ENCODE data around the gene ZNF565. TPM values are rescaled to one million over a fixed set of nuclear protein-coding genes. Genes with fewer than 3 reads are reported as not detected.
"Not testable (repeated sequence)": the region's sequence is repeated elsewhere in the genome, so short reads cannot be mapped to it uniquely, and the experiment has no call there.

Gene ZNF565
- total RNA-seq (2014; rRNA removed; shearing (Covaris generic)): 0.74 and 3.5 TPM in 2 replicates

- DNase-seq (ENCODE audit: low spot score): peak; percentile 99
- in situ Hi-C loops (cut with HindIII; ENCODE audit: low sequenced_read_pairs): no loop called here
Measured at GRCh38 chr19:36214386-36215275, at the start of gene ZNF565, which contains the start of gene ZNF146. Gene ZNF565, minus strand, starts transcription at chr19:36214665. Its CDS starts 12,680 bp downstream, at chr19:36201985. Gene ZNF146, plus strand, starts transcription at chr19:36215106. Its CDS starts 21,335 bp downstream, at chr19:36236441.

- in situ Hi-C loops (cut with HindIII; ENCODE audit: low sequenced_read_pairs): no loop called here
- no peak for DNase-seq (ENCODE audit: low spot score)
Measured at GRCh38 chr19:36259211-36259610, 44.7 kb upstream of the ZNF565 start.

DNA sequence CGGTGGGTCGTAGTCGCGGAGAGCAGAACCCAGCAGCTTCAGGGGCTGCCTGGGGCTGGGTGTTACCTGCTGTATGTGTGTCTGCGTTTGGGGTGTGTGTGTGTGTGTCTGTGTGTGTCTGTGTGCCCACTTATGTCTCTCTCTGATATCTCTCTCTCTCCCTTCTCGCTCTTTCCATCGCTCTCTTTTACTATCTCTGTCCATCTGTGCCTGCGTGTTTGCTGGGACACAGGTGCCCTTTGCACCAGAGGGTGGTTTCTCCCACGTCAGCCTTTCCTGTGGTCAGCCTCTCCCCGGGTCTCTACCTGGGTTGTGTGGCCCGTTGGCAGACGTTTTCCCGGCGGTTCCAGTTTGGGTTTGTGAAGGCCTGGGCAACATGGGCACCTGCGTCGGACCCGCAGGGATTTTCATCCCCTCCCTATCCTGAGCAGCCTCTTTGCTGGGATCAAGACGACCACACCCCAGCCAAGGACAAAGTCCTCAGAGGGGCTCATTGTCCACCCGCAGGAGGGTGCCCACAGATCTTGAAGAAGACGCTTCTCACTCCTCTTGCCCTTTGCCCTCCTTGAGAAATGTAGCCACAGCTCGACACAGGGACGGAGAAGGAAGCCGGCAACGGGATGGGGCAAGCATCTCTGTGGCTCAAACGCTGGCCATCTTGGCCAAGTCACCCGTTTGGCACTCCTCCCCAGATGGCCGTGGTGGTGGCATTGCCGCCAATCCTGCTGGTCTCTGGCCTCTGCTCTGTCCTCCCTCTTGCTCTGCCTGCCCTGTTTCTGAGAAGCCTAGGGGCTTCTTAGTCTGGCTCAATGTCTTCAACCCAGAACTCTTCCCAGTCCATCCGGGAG lies 43.8 kb upstream of the ZNF565 start:
- DNase-seq (ENCODE audit: low spot score): peak; percentile 66
- in situ Hi-C loops (cut with HindIII; ENCODE audit: low sequenced_read_pairs): no loop called here

DNA sequence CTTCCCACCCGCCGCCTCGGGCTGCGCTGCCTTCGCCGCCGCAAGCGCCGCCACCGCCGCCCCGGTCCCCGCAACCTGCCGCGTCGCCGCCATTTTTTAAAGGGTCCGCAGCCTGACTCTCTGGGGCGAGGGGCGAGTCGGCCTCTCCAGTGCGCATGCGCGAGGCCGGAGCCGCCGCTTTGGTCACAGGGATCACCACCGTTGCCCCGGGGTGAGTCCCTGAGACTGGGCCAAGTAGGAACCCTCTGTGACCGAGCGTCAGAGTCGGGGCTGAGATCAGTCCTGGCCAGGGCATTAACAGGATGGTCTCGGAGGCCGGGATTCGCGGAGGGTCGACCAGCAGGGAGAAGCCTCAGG lies 43.0 kb upstream of the ZNF565 start:
- peak; percentile 59 for DNase-seq (ENCODE audit: low spot score)
- in situ Hi-C loops (cut with HindIII; ENCODE audit: low sequenced_read_pairs): no loop called here

GRCh38 chr19:36256853-36257519 lies 42.5 kb upstream of the ZNF565 start:
- peak; percentile 48 for DNase-seq (ENCODE audit: low spot score)
- in situ Hi-C loops (cut with HindIII; ENCODE audit: low sequenced_read_pairs): no loop called here

- in situ Hi-C loops (cut with HindIII; ENCODE audit: low sequenced_read_pairs): no loop called here
- no peak for DNase-seq (ENCODE audit: low spot score)
Measured at GRCh38 chr19:36256064-36256463, 41.6 kb upstream of the ZNF565 start.

DNA sequence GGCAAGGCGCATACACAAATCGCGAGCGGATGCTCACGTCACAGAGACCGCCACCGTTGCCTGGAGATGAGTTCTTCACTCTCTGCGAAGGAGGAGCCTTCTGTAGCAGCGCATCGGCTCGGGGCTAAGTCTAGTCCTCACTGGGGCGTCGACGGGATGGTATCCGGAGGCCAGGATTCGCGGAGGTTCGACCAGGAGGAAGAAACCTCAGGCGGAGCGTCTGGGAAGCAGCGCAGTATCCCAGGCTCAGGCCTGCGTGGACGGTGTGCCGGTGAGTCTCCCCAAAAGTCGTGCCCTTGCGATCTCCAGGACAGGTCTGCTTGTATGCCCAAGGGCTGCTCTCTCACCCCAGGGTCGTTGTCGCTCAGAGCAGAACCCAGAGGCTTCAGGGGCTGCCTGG lies 40.9 kb upstream of the ZNF565 start:
- no peak for DNase-seq (ENCODE audit: low spot score)
- in situ Hi-C loops (cut with HindIII; ENCODE audit: low sequenced_read_pairs): no loop called here

GRCh38 chr19:36254848-36255247 lies 40.4 kb upstream of the ZNF565 start:
- in situ Hi-C loops (cut with HindIII; ENCODE audit: low sequenced_read_pairs): no loop called here
- no peak for DNase-seq (ENCODE audit: low spot score)

- no peak for DNase-seq (ENCODE audit: low spot score)
- in situ Hi-C loops (cut with HindIII; ENCODE audit: low sequenced_read_pairs): no loop called here
Measured at GRCh38 chr19:36252047-36252446, 37.6 kb upstream of the ZNF565 start.

DNA sequence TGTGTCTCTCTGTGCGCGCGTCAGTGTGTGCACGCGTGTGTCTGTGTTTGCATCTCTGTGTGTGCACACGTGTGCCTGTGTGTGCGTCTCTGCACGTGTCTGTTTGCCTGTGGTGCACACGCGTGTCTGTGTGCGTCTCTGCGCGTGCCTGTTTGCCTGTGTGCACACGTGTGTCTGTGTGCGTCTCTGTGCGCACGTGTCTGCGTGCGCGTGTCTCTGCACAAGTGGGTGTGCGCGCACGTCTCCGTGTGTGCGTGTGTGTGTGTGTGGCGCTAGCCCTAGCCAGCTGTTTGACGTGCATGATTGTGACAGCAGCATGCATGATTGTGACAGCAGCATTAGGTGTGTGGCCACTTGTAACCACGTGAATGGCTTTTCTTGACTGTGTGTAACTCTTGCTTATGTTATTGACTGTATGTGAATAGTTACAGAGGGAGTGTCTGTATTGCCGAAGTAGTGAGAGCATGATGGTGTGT lies 31.6 kb upstream of the ZNF565 start:
- DNase-seq (ENCODE audit: low spot score): peak; percentile 55
- in situ Hi-C loops (cut with HindIII; ENCODE audit: low sequenced_read_pairs): no loop called here

DNA sequence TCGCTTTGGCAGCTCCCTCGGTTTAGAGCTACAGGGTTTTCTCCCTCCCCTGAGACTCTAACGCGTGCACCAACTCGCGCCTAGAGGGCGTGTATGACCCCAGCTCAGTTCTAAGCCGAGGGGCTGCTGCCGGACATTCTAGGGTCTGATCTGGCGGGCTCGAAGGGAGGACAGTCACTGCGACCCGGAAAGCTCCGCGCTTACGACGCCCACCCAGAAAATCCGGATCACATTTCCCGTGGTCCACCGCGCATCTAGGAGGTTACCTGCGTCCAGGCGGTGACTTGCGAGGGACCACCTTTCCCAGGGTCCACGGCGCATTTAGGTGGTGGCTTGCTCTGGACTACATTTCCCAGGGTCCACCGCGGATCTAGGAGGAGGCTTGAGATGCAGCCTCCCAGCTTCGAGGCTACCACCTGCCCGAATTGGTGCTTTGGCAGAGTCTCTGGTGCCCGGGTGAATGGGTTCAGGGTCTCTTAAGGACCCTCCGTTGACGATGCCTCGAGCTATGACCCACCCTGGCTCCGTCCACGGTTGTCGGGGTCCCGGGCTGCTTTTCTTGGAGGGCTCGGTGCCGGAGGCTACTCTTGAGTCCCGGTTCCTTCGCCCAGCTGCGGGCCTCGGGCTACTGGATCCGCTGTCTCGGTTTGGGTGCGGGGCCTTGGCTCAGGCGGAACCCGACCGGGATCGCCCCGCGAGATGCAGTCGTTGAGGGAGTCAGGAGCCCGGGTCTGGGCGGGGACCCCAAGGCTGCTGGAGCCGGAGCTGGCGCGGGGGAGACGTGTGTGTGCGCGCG lies 30.9 kb upstream of the ZNF565 start:
- peak; percentile 90 for DNase-seq (ENCODE audit: low spot score)
- in situ Hi-C loops (cut with HindIII; ENCODE audit: low sequenced_read_pairs): no loop called here

DNA sequence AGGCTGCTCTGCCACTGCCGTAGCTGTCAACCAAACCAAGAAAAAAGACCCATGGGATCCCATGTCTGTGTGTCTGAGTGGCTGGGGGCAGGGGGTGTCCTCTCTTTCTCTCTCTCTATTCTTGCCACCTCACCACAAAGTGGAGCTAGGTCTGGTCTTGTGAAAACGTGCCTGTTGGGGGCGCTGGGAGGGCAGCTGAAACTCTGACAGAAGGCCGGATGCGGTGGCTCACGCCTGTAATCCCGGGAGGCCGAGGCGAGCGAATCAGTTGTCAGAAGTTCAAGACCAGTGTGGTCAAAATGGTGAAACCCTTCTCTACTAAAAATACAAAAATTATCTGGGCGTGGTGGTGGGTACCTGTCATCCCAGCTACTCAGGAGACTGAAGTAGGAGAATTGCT lies 29.6 kb upstream of the ZNF565 start:
- in situ Hi-C loops (cut with HindIII; ENCODE audit: low sequenced_read_pairs): no loop called here
- DNase-seq (ENCODE audit: low spot score): no peak

DNA sequence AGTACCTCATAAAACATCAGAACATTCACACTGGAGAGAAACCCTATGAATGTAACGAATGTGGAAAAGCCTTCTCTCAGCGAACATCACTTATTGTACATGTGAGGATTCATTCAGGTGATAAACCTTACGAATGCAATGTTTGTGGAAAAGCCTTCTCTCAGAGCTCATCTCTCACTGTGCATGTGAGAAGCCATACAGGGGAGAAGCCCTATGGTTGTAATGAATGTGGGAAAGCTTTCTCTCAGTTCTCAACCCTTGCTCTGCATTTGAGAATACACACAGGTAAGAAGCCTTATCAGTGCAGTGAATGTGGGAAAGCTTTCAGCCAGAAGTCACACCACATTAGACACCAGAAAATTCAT lies 22.5 kb upstream of the ZNF565 start:
- in situ Hi-C loops (cut with HindIII; ENCODE audit: low sequenced_read_pairs): no loop called here
- no peak for DNase-seq (ENCODE audit: low spot score)

DNA sequence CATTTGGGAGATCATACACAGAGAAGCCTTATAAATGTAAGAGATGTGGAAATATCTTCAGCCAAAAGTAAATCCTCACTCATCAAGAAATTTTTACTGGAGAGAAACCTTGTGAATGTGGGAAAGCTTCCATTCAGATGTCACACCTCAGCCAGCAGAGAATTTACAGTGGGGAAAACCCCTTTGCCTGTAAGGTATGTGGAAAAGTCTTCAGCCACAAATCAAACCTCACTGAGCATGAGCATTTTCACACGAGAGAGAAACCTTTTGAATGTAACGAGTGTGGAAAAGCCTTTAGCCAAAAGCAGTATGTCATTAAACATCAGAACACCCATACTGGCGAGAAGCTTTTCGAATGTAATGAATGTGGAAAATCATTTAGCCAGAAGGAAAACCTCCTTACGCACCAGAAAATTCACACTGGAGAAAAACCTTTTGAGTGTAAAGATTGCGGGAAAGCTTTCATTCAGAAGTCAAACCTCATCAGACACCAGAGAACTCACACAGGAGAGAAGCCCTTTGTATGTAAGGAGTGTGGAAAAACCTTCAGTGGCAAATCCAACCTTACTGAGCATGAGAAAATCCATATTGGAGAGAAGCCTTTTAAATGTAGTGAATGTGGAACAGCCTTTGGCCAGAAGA lies 22.0 kb upstream of the ZNF565 start:
- in situ Hi-C loops (cut with HindIII; ENCODE audit: low sequenced_read_pairs): no loop called here
- DNase-seq (ENCODE audit: low spot score): no peak

DNA sequence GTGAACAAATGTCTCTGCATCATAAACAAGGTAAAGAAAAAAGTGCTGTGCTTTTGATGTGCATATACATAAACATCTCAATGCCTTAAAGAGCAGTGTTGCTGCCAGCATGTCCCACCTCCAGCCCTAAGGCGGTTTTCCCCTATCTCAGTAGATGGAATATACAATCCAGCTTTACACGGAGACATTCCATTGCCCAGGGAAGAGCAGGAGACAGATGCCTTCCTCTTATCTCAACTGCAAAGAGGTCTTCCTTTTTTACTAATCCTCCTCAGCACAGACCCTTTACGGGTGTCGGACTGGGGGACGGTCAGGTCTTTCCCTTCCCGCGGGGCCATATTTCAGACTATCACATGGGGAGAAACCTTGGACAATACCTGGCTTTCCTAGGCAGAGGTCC lies 19.2 kb upstream of the ZNF565 start:
- DNase-seq (ENCODE audit: low spot score); in situ Hi-C loops (cut with HindIII; ENCODE audit: low sequenced_read_pairs): not testable (repeated sequence)

GRCh38 chr19:36225219-36225892 lies 10.9 kb upstream of the ZNF565 start:
- in situ Hi-C loops (cut with HindIII; ENCODE audit: low sequenced_read_pairs): no loop called here

GRCh38 chr19:36222503-36222902 lies 8.0 kb upstream of the ZNF565 start:
- in situ Hi-C loops (cut with HindIII; ENCODE audit: low sequenced_read_pairs): no loop called here
- no peak for DNase-seq (ENCODE audit: low spot score)

More at GRCh38 chr19:36225219-36225892, 10.9 kb upstream of the ZNF565 start:
- DNase-seq (ENCODE audit: low spot score): no peak

DNA sequence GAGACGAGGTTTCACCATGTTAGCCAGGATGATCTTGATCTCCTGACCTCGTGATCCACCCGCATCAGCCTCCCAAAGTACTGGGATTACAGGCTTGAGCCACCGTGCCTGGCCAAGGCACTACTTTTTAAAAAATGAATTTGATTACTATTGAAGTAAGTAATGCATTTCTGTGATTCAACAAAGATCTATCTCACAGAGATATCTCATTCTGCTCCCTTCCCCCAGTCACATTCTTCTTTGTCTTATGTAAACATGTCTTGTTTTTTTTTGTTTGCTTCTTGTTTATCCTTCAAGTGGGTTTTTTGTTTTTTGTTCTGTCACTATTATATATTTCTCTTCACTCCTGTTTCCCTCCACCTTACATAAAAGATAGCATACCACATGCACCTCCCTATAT lies 7.0 kb upstream of the ZNF565 start:
- in situ Hi-C loops (cut with HindIII; ENCODE audit: low sequenced_read_pairs): no loop called here
- DNase-seq (ENCODE audit: low spot score): no peak

All from G401 (cell line).